GM21381 (cell line): ENCODE data around the gene MAEA.
"Not testable (repeated sequence)": the region's sequence is repeated elsewhere in the genome, so short reads cannot be mapped to it uniquely, and the experiment has no call there.

Experiments
- ATAC-seq: cut with Tn5 transposase; IDR thresholded peaks from one replicate; pipeline ENCODE4 v1.9.1; 2021; ENCODE audit warnings: mild to moderate bottlenecking, moderate library complexity; ENCODE audit not compliant: unreplicated experiment

MAEA gene

DNA sequence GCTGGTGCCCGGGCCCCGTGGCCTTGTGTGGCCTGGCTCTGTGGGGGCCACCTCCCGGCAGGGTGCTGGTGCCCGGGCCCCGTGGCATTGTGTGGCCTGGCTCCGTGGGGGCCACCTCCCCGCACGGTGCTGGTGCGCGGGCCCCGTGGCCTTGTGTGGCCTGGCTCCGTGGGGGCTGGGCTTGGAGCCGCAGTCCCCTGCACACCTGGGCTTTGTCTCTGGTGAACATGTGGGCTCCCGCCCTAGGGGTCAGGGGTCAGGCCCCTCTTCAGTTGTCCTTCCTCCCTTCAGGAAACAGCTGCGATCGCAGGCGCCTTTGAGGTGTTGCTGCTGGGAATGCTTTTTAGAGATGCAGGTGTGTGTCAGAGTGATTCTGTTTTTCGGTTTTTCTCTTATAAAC, 74.5 kb downstream of the MAEA start:
- ATAC-seq = no peak

GRCh38 chr4:1364748-1365147, 75.1 kb downstream of the MAEA start:
- ATAC-seq = no peak

DNA sequence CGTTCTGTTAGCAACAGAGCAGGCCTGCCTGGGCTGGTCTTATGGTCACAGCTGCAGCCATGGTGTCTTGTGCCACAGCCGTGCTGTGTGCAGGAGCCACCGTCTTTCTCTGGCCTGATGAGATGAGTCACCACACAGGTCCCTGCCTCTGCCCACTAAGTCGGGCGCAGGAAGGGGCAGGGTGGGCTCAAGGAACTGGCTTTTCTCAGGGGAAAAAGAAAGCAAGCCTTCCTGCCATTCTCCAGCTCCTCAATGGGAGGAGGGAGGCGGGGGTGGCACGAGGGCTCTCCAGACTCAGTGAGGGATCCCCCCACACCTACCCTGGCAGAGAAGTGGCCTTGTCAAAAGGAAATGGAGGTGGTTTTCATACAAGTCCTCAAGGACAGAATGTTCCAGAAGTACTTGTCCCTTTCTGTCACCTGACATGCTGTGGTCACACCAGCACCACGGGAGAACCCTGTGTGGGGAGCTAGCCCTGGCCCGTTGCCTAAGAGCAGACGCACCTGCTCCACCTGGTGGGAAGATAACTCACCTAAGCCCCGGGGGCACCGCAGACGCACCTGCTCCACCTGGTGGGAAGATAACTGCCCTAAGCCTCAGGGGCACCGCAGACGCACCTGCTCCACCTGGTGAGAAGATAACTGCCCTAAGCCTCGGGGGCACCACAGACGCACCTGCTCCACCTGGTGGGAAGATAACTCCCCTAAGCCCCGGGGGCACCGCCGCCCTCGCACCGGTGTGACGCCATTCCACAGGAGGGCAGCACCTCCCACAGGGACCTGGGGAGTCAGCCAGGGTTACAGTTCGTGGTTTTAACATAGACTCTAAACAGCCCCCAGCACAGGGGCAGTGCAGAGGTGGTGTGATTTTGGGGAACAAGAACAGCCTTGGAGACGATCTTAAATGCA, 75.8 kb downstream of the MAEA start:
- ATAC-seq = no peak

GRCh38 chr4:1366371-1367229, 76.9 kb downstream of the MAEA start:
- no peak for ATAC-seq

DNA sequence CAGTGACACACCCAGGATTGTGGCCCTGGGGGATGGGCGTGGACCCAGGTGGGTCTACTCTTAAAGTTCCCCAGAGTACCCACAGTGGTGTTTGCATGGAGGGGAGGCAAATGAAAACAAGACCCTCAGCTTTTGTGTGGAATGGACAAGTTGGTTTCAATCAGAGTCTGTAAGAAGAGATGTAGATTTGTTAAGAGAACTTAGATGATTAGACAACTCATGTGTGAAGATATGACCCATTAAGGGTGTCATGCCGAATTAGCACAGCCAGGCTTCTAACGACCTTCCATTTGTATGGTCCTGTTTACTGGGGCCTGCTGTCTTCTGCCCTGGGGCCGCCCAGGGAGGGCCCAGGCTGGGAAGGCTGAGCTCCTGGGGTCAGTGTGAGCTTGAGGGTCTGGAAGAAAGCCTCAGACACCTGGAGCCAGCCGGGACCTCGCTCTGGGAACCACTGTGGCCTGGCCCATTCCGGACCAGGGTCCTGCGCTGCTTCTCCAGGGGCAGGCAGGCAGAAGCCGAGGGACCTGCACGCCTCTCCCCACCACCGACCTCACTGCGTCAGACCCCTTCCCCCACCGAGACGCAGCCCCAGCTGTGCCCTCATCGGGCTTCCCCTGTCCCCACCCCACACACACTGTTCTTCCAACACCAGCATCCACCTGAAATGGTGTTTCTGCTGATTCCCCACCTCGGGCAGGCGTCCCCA, 77.7 kb downstream of the MAEA start:
- no peak for ATAC-seq

DNA sequence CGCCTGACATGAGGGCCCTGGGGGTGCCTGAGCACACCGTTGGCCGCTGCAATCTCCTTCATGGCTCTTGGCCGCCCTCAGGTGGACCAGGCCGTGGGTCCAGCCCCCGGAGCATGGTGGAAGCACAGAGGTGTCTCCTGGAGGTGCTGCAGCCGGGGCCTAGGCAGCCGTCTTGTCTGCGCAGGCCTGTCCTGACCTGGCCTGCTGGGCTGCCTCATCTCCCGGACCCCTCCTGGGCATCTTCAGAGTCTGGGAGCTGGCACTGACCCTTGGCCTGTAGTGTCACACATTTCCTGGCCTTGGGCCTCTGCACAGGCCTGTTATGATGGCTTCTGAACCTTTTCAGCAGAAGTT, 78.2 kb downstream of the MAEA start:
- ATAC-seq = no peak

DNA sequence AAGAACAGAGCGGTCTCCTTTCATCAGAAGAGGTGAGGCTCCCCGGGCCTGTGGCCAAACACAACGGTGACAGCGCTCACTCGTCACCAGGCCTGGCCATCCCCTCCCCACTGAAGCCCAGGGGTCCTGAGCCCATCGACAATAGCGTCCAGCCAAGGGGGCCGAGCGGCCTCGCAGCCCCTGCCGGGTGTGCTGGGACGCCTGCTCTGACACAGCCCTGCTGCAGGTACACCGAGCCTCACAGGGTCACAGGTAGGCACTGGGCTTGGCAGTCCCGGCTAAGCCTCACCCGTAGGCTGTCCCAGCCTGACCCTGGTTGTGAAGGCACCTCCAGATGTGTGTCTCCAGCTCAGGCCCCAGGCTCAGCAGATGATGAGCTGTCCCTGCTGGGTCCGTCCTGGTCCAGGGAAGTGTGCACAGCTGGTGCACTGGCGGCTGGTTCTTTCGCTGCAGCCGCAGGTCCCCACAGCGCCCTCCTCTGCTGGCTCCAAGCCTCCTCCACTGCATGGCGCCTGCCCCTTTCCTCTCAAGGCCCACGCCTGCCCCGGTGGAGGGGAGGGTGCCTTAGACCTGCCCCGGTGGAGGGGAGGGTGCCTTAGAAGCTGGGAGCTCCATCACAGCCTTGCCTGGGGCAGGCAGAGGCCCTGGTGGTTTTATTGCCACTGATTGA, 78.9 kb downstream of the MAEA start:
- ATAC-seq = no peak

- ATAC-seq = no peak
Observed at GRCh38 chr4:1369091-1369450, 79.4 kb downstream of the MAEA start.

DNA sequence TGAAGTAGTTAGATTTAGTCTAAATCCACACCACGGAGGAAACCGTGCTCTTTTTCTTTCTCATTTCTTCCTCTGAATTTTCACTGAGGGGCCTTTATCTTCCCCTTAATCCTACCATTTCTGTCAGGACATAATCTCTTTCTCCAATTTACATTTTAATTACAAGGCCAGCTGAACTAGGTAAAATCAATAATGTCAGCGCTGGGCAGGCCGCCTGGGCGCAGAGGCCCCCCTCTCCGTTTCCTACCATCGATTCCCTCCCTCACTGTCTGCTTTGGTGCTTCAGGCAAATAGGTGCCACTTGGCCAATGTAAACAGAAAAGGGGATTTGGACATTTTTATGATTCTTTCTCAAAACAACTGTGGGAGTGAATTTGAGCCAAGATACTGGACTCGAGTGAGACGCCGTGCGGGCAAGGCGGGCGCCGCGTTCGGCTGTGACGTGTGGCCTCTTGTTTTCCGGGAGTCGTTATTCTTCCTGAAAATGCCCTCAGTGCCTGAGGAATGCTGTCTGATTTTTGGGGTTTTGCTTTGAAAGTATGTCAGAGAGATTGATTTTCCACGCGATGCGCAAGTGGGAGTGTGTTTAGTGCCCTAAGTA, 79.9 kb downstream of the MAEA start:
- ATAC-seq = no peak

- ATAC-seq = no peak
Observed at GRCh38 chr4:1370321-1371124, 80.8 kb downstream of the MAEA start.

DNA sequence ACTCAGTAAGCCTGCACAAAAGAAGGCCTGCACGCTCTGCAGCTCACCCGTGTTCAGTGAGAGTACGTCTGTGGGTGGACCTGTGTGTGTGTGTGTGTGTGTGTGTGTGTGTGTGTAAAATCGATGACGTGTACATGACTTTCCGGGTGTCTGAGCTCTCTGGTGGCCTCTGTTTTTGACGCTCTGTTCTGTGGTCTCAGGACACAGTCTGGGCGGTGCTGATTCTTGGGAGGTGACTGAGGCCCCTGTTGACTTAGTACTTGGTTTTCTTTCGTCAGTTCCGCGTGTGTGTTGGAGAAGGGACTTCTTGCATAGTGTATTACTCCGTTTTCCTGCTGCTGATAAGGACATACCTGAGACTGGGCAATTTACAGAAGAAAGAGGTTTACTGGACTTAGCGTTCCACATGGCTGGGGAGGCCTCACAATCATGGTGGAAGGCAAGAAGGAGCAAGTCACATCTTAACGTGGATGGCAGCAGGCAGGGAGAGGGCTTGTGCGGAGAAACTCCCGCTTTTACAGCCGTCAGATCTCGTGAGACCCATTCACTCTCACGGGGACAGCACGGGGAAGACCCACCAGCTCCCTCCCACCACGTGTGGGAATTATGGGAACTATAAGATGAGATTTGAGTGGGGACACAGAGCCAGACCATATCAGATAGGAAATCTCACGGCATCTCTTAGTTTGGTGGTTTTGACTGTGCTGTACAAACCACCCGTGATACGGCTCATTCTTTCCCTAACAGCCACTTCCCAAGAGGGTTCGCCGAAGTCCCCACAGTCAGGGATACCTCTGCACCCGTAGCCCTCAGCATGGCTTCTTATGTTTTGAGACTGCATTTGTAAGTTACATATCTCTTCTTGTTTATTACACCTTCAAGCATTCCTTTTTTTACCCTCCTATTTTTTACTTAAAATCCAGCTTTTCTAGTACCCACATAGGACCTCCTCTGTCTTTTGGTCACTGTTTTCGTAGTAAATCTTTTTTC, 81.8 kb downstream of the MAEA start:
- no peak for ATAC-seq

DNA sequence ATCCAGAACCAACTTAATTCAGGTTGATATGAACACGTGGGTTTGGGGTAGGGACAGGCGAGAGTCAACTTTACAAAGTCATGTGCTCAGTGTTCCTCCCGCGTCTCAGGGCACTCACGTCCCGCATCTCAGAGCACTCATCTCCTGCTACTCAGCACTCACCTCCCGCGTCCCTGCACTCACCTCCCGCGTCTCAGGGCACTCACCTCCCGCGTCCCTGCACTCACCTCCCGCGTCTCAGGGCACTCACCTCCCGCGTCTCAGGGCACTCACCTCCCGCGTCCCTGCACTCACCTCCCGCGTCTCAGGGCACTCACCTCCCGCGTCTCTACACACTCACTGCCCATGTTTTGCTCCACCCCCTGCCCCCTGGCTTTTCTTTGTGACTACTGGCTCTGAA, 82.9 kb downstream of the MAEA start:
- ATAC-seq = not testable (repeated sequence)

DNA sequence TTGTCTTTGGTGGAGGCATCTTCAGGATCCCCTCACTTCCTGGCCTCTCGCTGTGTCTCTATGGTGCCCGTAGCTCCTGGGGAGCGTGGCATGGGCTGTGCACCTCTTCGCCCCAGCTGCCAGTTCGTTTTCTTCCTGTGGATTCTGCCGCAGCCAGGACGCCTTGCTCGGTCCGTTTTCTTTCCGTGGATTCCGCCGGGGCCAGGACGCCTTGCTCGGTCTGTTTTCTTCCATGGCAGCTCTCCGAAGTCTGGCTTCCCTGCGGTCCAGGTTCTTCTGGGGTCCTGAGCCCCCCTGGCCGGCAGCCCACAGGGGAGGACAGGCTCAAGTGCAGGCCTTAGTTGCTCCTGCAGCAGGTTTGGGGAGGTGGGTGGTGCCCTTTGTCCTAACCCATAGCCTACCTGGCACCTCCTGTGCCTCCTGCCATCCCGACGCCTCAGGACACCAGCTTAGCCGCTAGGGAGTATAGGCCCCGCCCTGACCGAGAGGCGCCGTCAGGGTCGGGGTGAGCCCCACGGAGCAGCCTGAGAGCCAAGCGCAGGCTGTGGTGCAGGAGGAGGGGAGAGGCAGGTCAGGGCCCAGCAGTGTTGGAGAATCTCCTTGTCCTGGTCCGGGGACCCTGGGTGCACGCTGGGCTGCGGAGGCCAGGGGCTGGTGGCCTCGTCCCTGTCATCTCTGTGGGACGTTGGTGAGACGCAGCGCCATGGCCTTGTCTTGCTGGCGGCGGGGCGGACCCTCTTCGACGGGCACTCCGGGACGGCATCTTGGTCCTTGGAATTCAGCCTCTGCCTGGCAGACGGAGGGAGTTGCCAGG, 84.4 kb downstream of the MAEA start:
- ATAC-seq = no peak

DNA sequence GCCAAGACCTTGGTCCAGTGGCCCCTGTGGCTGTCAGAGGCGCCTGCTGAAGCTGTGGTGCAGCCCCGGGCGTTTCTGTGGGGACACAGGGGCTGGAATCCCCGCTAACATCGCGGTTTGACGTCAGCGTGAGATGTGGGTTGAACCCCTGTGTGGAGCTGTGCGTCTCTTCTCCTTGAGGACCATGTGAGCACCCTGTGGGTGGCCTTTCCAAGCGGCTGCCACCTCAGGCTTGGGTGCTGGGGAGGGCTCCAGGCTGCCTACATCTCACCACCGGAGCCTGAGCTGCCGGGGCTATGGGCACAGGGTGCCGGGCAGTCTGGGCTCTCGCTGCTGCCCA, 85.0 kb downstream of the MAEA start:
- ATAC-seq = no peak

- no peak for ATAC-seq
Observed at GRCh38 chr4:1375051-1375721, 85.5 kb downstream of the MAEA start.

DNA sequence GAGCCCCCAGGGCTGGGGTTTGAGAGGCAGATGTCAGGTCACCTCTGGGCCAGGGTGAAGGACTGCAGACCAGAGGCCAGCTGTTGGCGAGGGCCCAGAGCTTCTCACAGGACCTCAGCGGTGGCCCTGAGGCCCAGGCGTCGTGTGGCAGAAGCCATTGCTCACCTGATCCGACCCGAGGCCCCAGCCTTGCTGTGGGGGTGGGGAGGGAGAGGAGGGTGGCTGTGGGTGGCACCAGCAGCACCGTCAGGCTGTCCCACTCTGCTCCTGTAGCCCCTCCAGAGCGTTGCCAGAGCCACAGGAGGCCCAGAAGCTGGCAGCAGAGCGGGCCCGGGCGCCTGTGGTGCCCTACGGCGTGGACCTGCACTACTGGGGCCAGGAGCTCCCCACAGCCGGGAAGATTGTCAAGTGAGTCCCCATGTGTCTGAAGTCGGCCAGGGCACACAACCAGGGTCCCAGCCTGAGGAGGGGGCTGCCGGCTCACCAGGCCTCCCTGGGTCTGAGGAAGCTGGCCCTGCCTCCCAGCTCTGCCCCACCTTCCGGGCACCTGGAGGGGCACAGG, 86.2 kb downstream of the MAEA start:
- ATAC-seq = no peak

GRCh38 chr4:1376391-1376840, 86.7 kb downstream of the MAEA start:
- no peak for ATAC-seq
